HG03196 (cell line): ENCODE measurements around the gene ZKSCAN5.
"Not testable (repeated sequence)": the region's sequence is repeated elsewhere in the genome, so short reads cannot be mapped to it uniquely, and the experiment has no call there.

Experiments
- ATAC-seq: cut with Tn5 transposase; IDR thresholded peaks from one replicate; pipeline ENCODE4 v1.9.1; 2021; ENCODE audit not compliant: unreplicated experiment

The ZKSCAN5 gene

GRCh38 chr7:99497766-99498545 is 6.5 kb upstream of the ZKSCAN5 start:
- ATAC-seq = no peak

GRCh38 chr7:99498546-99498944 is 5.9 kb upstream of the ZKSCAN5 start:
- ATAC-seq = no peak

DNA sequence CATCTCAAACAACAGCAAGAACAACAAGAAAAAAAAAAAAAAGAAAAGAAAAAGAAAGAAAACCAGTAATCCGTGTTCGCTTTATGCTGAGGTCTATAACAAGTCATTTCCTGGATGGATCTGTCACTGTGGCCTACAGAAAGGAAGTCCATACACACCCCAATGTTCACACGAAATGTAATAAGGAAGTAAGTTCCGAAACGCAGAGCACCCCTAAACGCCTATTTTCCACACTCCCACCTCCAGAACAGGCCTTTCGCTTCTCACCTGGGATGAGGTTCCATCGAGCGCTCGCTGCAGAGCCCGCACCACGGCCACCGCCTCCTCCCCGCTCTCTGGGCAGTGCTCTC is 5.1 kb upstream of the ZKSCAN5 start:
- ATAC-seq = no peak

GRCh38 chr7:99499721-99500636 is 4.5 kb upstream of the ZKSCAN5 start, which contains the start of gene ZNF394:
TSS of gene ZNF394 (minus strand) at chr7:99500281. CDS start at chr7:99500093, 188 bp downstream.
- peak; percentile 48 for ATAC-seq

DNA sequence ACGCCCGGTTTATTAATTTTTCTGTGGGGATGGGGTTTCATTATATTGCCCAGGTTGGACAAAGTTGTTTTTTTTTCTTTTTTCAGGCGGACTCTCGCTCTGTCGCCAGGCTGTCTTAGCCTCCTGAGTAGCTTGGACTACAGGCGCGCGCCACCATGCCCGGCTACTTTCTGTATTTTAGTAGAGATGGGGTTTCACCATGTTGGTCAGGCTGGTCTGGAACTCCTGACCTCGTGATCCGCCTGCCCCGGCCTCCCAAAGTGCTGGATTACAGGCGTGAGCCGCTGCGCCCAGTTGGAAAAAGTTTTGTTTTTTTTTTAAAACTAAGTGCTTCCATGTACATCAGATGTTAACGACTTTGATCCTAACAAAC is 3.8 kb upstream of the ZKSCAN5 start:
- no peak for ATAC-seq

- ATAC-seq = not testable (repeated sequence)
Observed at GRCh38 chr7:99501236-99501635, 3.2 kb upstream of the ZKSCAN5 start.

- no peak for ATAC-seq
Observed at GRCh38 chr7:99504281-99504602, 220 bp upstream of the ZKSCAN5 start.

DNA sequence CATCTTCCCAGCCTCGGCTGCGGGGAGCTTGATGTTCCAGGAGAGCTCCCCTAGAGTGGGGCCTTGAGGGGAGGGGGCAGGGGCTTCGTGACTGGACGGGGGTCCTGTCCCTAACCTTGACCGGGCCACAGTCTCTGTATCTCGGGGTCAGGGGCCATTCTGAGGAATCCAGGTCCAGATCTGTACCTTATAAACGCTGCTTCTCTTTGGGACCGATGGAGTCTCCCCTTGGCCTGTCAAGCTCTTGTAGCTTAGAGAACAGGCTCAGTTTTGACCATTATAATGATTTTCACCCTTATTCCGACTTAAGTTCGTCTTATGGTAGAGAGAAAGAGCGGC is 831 bp downstream of the ZKSCAN5 start:
- ATAC-seq = no peak

- no peak for ATAC-seq
Observed at GRCh38 chr7:99514050-99514449, 9.6 kb downstream of the ZKSCAN5 start.

DNA sequence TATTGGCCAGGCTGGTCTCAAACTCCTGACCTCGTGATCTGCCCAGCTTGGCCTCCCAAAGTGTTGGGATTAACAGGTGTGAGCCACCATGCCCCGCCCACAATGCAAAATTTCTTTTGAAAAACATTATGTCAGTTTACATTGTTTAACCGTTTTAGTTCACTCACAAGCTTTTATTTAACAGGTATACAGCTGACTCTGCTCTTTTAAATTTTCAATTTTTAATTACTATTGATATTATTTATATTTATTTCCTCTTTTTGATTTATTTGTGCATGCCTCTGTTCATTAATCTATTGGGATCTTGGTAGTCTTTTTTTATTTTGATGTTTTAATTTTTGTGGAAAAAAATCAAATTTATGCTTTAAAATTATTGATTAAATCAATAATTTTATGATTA is 16.9 kb downstream of the ZKSCAN5 start:
- no peak for ATAC-seq

DNA sequence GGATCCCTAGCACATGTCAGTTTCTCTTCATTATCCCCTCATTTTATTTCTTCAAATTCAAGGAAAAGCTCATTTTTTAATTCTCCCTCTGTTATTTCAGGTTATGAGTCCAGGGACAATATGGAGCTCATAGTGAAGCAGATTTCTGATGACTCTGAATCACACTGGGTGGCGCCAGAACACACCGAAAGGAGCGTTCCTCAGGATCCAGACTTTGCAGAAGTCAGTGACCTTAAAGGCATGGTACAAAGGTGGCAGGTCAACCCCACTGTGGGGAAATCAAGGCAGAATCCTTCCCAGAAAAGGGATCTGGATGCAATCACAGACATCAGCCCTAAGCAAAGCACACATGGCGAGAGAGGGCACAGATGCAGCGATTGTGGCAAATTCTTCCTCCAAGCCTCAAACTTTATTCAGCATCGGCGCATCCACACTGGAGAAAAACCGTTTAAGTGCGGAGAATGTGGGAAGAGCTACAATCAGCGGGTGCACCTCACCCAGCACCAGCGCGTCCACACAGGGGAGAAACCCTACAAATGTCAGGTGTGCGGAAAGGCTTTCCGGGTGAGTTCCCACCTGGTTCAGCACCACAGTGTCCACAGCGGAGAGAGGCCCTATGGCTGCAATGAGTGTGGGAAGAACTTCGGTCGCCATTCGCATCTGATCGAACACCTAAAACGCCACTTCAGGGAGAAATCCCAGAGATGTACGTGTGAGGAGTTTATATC is 21.4 kb downstream of the ZKSCAN5 start:
- no peak for ATAC-seq

GRCh38 chr7:99531354-99531765 is 26.9 kb downstream of the ZKSCAN5 start:
- ATAC-seq = no peak

- no peak for ATAC-seq
Observed at GRCh38 chr7:99535667-99536066, 31.2 kb downstream of the ZKSCAN5 start.

- no peak for ATAC-seq
Observed at GRCh38 chr7:99539213-99539811, 34.9 kb downstream of the ZKSCAN5 start.

GRCh38 chr7:99540542-99540941 is 36.1 kb downstream of the ZKSCAN5 start:
- no peak for ATAC-seq

- ATAC-seq = no peak
Observed at GRCh38 chr7:99541212-99541611, 36.8 kb downstream of the ZKSCAN5 start.

GRCh38 chr7:99543081-99543671 is 38.7 kb downstream of the ZKSCAN5 start:
- ATAC-seq = no peak

DNA sequence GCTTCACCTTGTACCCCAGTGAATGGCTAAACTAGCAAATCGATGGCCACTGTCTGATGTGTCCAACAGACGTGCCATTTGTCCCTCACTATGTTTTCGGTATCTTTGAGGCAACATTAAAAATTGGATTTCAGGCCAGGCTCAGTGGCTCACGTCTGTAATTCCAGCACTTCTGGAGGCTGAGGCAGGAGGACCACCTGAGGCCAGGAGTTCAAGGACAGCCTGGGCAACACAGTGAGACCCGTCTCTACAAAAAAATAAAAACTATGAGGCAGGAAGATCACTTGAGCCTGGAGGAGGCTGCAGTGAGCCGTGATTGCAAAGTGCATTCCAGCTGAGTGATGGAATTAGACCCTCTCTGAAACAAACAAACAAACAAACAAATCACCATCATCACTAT is 39.5 kb downstream of the ZKSCAN5 start:
- no peak for ATAC-seq

DNA sequence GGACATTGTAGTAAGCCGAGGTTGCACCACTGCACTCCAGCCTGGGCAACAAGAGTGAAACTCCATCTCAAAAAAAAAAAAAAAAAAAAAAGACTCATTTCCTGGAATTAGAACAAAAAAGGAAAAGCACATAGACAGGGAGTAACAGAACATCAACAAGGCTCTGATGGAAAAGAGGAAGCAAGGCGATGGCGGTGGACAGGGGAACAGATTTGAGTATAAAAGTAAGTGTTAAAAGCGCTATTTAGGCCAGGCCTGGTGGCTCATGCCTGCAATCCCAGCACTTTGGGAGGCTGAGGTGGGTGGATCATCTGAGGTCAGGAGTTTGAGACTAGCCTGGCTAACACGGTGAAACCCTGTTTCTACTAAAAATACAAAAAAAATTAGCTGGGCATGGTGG is 40.8 kb downstream of the ZKSCAN5 start:
- ATAC-seq = not testable (repeated sequence)

DNA sequence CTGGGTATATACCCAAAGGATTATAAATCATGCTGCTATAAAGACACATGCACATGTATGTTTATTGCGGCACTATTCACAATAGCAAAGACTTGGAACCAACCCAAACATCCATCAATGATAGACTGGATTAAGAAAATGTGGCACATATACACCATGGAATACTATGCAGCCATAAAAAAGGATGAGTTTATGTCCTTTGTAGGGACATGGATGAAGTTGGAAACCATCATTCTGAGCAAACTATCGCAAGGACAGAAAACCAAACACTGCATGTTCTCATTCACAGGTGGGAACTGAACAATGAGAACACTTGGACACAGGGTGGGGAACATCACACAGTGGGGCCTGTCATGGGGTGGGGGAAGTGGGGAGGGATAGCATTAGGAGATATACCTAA is 45.1 kb downstream of the ZKSCAN5 start:
- not testable (repeated sequence) for ATAC-seq

DNA sequence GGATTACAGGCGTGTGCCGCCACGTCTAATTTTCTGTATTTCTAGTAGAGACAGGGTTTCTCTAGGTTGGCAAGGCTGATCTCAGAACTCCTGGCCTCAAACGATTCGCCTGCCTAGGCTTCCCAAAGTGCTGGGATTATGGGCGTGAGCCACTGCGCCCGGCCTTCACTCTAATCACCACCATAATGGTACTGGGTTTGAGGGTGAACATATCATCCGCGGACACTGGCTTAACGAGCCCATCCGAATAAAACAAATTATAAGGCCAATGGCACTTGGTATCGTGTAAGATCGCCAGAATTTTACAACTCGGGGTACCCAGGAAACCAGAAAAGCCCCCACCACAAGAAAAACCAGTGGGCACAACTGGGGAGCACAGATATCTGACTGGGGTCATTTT is 46.9 kb downstream of the ZKSCAN5 start:
- no peak for ATAC-seq
